Body of pancreas (tissue), 4 donors: ENCODE results near the gene GRB10. TPM values are rescaled to one million over a fixed set of nuclear protein-coding genes. Genes with fewer than 3 reads are reported as not detected.

Source experiments
- ATAC-seq: fragments of 150-250 bp; one replicate; pipeline ENCODE4 v1.9.1; 2016
- DNase-seq, 4 donors: peaks; one replicate each; pipeline ENCODE4 v3.0.0-alpha.2; 2019
- H3K27ac ChIP-seq, 4 donors: fragments of 200-600 bp; sonication (generic); 1 replicate in 3 of 4; 2 replicates in 1 of 4; pipeline versions ENCODE4 v1.5.1 to v1.6.1; 2016 to 2019; ENCODE audit warnings: mild to moderate bottlenecking in 1 of 4, mixed read lengths in 1 of 4, moderate library complexity in 1 of 4
- H3K27me3 ChIP-seq, 2 donors: fragments of 200-600 bp; sonication (generic); one replicate each; pipeline ENCODE4 v1.6.0; 2016; ENCODE audit warnings: mild to moderate bottlenecking in 1 of 2
- H3K36me3 ChIP-seq, 2 donors: fragments of 200-600 bp; sonication (generic); replicated peaks in 1 of 2; 2 replicates each; pipeline ENCODE4 v1.5.1; 2016; ENCODE audit warnings: low read depth in 2 of 2; ENCODE audit not compliant: insufficient read depth in 1 of 2
- H3K4me1 ChIP-seq: fragments of 200-600 bp; sonication (generic); one replicate; pipeline ENCODE4 v1.6.0; 2016
- H3K4me3 ChIP-seq, 2 donors: fragments of 200-600 bp; sonication (generic); 1 replicate in 1 of 2; 2 replicates in 1 of 2; pipeline ENCODE4 v1.5.1; 2016 to 2019
- H3K9me3 ChIP-seq, 3 donors: fragments of 200-600 bp; sonication (generic); 1 replicate in 2 of 3; 2 replicates in 1 of 3; pipeline ENCODE4 v1.5.1; 2016
- POLR2A ChIP-seq, 3 donors: fragments of 450-650 bp; IDR thresholded peaks; one replicate each; pipeline ENCODE4 v1.6.1; 2016; ENCODE audit warnings: antibody characterized with exemption in 3 of 3, mild to moderate bottlenecking in 2 of 3
- WGBS, 2 donors: methylation state at CpG; one replicate each; pipeline ENCODE4 v1.1.5; 2017; 5-methylcytosine and 5-hydroxymethylcytosine counted together
- intact Hi-C: fragments of 100-400 bp; cut with DNase I; formaldehyde crosslinking; loops from one replicate; pipeline ENCODE4 v1.15.1; 2023
- total RNA-seq, 2 donors: library from RNA; depleted of rRNA; stranded (reverse); fragments of >200 nt; gene quantifications; one replicate each; pipeline ENCODE4 v1.1.0, GENCODE V29; 2016
- TF ChIP-seq, protein P1 (sequence below), 7 experiments: fragments of 450-650 bp in 4 of 7; fragments of 200-600 bp in 3 of 7; sonication (generic) in 3 of 7; IDR thresholded peaks; one replicate each; pipeline ENCODE4 v1.5.1; 2016 to 2019; ENCODE audit warnings: antibody characterized with exemption in 7 of 7

The GRB10 gene
- total RNA-seq, 2 donors from 2014 or later = 130 to 229 TPM

DNA sequence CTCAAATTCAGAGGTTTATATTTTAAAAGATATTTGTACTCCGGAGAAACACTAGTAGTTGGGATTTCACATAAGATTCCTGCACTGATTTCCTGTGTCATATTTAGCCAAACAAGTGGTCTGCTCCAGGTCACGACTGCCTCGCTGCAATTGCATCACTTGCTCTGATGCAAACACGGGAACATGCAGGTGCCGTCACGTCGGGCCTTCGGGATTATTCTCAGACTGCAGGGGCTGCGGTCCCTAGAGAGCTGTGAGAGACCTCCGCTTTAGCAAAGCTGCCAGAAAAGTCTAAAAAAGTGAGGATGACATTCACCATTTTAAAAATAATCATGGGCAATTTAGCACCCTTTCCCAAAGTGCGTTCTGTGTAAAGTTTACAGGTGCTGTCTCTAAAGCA is 124.0 kb downstream of the GRB10 start:
- no peaks in the 10 kb centered on the region for H3K27me3 ChIP-seq
- no peak overlapping the region for H3K4me3 ChIP-seq
- peaks cover 0 to 13% of the 10 kb centered on the region in 2 donors for H3K36me3 ChIP-seq
- TF ChIP-seq, protein P1, sequence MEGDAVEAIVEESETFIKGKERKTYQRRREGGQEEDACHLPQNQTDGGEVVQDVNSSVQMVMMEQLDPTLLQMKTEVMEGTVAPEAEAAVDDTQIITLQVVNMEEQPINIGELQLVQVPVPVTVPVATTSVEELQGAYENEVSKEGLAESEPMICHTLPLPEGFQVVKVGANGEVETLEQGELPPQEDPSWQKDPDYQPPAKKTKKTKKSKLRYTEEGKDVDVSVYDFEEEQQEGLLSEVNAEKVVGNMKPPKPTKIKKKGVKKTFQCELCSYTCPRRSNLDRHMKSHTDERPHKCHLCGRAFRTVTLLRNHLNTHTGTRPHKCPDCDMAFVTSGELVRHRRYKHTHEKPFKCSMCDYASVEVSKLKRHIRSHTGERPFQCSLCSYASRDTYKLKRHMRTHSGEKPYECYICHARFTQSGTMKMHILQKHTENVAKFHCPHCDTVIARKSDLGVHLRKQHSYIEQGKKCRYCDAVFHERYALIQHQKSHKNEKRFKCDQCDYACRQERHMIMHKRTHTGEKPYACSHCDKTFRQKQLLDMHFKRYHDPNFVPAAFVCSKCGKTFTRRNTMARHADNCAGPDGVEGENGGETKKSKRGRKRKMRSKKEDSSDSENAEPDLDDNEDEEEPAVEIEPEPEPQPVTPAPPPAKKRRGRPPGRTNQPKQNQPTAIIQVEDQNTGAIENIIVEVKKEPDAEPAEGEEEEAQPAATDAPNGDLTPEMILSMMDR (IDR thresholded peaks at IDR 0.05) = no peak
- TF ChIP-seq POLR2A (IDR thresholded peaks at IDR 0.05) = no peak
- ATAC-seq (no peak), DNase-seq (no peak)
- H3K4me1 ChIP-seq = peaks cover 20% of the 10 kb centered on the region
- intact Hi-C loops = no loop called here
- H3K27ac ChIP-seq = no peak overlapping the region
- H3K9me3 ChIP-seq = no peaks in the 10 kb centered on the region
- 68 to 76% methylated on average over 11 of the region's 11 CpGs for WGBS, 2 donors

DNA sequence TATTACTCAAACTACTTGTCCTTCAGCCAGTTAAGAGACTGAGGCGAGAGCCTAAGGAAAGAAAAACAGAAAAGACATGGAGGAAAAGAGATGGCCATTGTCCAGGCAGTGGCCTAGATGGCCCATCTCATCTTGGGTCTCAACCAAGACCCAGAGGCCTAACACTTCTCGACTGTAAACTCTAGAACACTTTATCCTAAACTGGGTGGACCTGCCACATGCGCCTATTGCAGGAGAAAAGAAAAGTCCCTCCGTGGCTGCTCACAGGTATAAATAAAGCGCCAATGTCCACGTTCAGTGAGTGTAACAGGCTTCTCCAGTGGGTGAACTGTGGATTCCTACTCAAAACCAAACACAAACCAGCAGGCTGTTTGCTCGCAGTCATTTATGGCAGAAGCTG is 124.8 kb downstream of the GRB10 start:
- intact Hi-C loops = no loop called here
- H3K36me3 ChIP-seq = peaks cover 0 to 9% of the 10 kb centered on the region in 2 donors
- H3K9me3 ChIP-seq = no peaks in the 10 kb centered on the region
- no peaks in the 10 kb centered on the region for H3K27me3 ChIP-seq
- ATAC-seq (no peak), DNase-seq (no peak)
- H3K4me1 ChIP-seq = peaks cover 20% of the 10 kb centered on the region
- H3K27ac ChIP-seq = peak overlapping the region in 1 of 4 donors; percentile 41
- H3K4me3 ChIP-seq = no peak overlapping the region
- 83 to 85% methylated on average over 7 of the region's 7 CpGs for WGBS, 2 donors
- TF ChIP-seq POLR2A (IDR thresholded peaks at IDR 0.05) = no peak
- TF ChIP-seq, protein P1 (IDR thresholded peaks at IDR 0.05) = no peak

DNA sequence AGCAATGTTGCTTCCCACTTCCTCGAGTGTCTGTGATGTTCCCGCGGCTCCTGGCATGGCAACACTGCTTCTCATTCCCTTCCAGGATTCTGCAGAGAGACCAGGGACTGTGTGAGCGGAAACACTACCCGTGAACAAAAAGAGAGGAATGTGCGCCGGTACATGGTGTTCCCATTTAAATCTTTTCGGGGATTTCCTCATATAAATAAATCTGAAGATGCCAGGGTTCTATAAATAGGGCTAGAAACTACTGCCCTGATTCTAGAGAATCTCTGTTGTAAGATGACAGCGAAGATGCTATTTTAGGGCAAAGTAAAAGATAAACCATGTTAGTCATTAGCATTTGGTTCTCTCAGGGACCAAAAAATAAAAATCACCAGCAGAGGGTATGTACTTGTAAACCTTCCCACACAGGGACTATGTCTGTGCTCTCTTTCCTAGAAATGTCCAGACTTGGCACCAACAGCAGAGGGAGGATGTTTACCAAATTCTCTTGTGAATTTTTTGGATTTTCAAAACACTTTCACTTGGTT is 125.3 kb downstream of the GRB10 start:
- no peak overlapping the region for H3K4me3 ChIP-seq
- H3K36me3 ChIP-seq = peaks cover 0 to 9% of the 10 kb centered on the region in 2 donors
- 60 to 64% methylated on average over 9 of the region's 9 CpGs for WGBS, 2 donors
- intact Hi-C loops = no loop called here
- DNase-seq = peak in 2 of 4 donors; percentile 44 to 51
- no peaks in the 10 kb centered on the region for H3K9me3 ChIP-seq
- TF ChIP-seq, protein P1 (IDR thresholded peaks at IDR 0.05) = no peak
- no peak for TF ChIP-seq POLR2A (IDR thresholded peaks at IDR 0.05)
- H3K27me3 ChIP-seq = no peaks in the 10 kb centered on the region
- ATAC-seq = peak; percentile 55
- H3K4me1 ChIP-seq = peaks cover 19% of the 10 kb centered on the region
- H3K27ac ChIP-seq = peak overlapping the region in 3 of 4 donors; percentile 39 to 46 (median 41)

DNA sequence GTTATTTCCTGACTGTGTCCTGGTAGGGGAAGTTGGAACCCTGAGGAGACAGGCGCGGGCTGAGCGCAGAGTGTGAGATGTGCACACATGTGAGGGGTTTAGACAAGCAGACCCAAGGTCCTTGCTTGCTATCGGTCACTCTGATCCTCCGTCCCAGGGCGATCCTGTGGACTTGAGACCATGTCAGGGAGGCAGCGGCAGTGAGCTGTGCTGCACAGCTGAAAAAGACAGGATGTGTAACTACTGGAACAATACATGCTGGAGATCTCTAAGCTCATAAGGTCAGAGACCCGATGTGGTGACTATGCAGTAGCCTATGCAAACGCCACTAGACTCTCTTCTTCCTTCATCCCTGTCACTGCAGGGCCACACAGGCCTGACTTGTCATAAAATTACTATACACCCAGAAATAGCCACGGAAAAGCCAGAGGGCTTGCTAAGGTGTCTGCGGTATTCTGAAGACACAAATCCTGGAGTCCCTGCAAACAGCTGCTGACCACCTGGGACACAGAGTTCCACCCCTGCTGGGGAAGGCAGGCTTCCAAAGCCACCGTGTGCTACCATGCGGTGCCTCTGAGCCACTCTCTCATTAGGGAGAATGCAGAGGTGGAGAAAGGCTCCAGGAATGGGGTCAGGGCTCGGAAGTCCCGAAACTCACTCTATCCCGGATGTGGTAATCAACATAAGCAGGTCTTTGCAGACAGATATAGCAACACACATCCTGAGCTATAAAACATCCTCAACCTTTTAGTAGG is 126.4 kb downstream of the GRB10 start:
- 78 to 82% methylated on average over 13 to 16 of the region's 16 CpGs for WGBS, 2 donors
- Histone ChIP-seq H3K36me3 (peaks cover 0 to 3% of the 10 kb centered on the region in 2 donors), H3K4me1 (peaks cover 12% of the 10 kb centered on the region), H3K27ac (peak overlapping the region; percentile 18 to 46 (median 40)), H3K4me3 (no peak overlapping the region), H3K27me3 (no peaks in the 10 kb centered on the region), H3K9me3 (no peaks in the 10 kb centered on the region)
- no peak for ATAC-seq
- no peak for DNase-seq
- TF ChIP-seq, protein P1 (IDR thresholded peaks at IDR 0.05) = no peak
- no peak for TF ChIP-seq POLR2A (IDR thresholded peaks at IDR 0.05)
- intact Hi-C loops = no loop called here
